ENCODE results near the gene APOA5. TPM values are rescaled to one million over a fixed set of nuclear protein-coding genes. Genes with fewer than 3 reads are reported as not detected.
A peak's percentile ranks its signal among the peaks of the same experiment; 100 is the strongest.

The APOA5 gene
- total RNA-seq, 1 donor from 2014 or later: not detected

DNA sequence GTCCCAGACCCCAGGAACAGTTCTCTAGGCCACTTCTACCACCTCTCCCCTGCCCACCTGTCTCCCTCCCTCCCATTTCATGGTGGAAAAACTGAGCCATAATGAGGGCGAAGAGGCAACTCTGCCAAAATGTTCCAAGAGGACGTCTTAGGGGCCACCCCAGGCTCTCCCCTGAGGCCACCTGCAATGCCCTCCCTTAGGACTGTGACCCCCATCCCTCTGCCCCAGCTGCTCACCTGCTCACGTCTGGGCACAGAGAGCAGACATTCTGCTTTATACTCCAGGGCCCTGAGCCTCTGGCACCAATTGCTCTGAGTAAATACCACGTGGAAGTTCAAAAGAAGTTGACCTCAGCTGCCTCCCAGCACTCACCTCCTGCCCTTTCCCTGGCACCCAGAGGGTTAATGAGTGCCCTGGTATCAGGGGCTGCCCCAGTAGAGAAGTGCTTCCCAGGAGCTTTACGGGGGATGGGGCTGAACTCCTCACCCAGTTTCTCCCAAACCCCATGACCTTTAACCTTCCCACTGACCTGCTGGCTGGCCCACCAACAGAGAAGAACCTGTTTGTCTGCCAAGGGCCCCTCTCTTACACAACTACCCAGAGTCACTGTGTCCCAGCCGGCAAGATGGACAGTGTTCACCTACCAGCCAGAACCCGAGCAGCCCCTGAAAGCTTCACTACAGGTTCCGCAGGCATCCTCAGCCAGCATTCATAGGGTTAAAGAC, 627 bp upstream of the APOA5 start:
- TF ChIP-seq, protein P1, sequence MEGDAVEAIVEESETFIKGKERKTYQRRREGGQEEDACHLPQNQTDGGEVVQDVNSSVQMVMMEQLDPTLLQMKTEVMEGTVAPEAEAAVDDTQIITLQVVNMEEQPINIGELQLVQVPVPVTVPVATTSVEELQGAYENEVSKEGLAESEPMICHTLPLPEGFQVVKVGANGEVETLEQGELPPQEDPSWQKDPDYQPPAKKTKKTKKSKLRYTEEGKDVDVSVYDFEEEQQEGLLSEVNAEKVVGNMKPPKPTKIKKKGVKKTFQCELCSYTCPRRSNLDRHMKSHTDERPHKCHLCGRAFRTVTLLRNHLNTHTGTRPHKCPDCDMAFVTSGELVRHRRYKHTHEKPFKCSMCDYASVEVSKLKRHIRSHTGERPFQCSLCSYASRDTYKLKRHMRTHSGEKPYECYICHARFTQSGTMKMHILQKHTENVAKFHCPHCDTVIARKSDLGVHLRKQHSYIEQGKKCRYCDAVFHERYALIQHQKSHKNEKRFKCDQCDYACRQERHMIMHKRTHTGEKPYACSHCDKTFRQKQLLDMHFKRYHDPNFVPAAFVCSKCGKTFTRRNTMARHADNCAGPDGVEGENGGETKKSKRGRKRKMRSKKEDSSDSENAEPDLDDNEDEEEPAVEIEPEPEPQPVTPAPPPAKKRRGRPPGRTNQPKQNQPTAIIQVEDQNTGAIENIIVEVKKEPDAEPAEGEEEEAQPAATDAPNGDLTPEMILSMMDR (IDR thresholded peaks at IDR 0.05; ENCODE audit: unreplicated experiment): no peak
- H3K4me3 Mint-ChIP-seq (ENCODE audit: unreplicated experiment): no peak overlapping the region
- no peaks in the 10 kb centered on the region for H3K36me3 Mint-ChIP-seq (ENCODE audit: low read depth, unreplicated experiment)
- peaks cover 10% of the 10 kb centered on the region for H3K27me3 Mint-ChIP-seq (ENCODE audit: unreplicated experiment)
- H3K9me3 Mint-ChIP-seq (ENCODE audit: unreplicated experiment): no peaks in the 10 kb centered on the region
- no peak for DNase-seq (ENCODE audit: low spot score)
- no peak overlapping the region for H3K27ac Mint-ChIP-seq (ENCODE audit: unreplicated experiment)
- peaks cover 6% of the 10 kb centered on the region for H3K4me1 Mint-ChIP-seq (ENCODE audit: unreplicated experiment)

DNA sequence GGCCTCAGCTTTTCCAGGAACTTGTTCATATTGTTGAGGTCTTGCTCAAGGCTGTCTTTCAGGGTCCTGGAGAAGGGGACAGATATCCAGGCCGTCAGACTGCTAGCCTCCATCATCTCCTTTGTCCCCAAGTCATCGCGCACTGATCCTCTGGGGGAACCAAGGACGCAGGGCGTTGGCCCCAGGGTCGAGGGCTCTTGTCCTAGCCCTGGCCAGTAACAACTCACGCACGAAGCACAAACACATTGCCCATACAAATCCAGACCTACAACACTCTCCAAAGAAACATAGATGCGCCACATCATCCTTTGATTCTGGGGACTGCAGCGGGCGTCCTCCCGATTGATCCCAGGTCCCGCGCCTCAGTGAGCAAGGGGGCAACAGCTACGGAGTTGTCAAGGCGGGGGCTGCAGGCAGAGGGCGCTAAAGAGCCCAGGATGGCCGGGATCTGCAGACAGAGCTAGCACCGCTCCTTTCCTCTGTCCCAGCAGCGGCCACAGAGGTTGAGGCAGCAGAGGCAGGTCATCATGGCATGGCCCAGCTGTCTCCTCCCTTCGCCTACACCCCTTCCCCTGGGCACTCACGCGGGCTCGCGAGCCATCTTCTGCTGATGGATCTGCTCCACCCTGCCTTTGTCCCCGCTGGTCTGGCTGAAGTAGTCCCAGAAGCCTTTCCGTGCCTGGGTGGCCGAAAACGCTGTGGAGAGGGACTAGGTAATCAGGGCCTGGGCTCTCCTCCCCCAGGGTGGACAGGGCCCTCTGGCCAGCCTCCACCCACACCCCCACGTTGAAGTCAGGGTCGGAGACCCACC, 472 bp downstream of the APOA5 start:
- Mint-ChIP-seq H3K27ac (ENCODE audit: unreplicated experiment) (no peak overlapping the region), H3K4me3 (ENCODE audit: unreplicated experiment) (no peak overlapping the region), H3K9me3 (ENCODE audit: unreplicated experiment) (no peaks in the 10 kb centered on the region), H3K4me1 (ENCODE audit: unreplicated experiment) (peaks cover 11% of the 10 kb centered on the region), H3K36me3 (ENCODE audit: low read depth, unreplicated experiment) (no peaks in the 10 kb centered on the region), H3K27me3 (ENCODE audit: unreplicated experiment) (peaks cover 8% of the 10 kb centered on the region)
- TF ChIP-seq, protein P1 (IDR thresholded peaks at IDR 0.05; ENCODE audit: unreplicated experiment): peak; percentile 82
- DNase-seq (ENCODE audit: low spot score): peak; percentile 93

DNA sequence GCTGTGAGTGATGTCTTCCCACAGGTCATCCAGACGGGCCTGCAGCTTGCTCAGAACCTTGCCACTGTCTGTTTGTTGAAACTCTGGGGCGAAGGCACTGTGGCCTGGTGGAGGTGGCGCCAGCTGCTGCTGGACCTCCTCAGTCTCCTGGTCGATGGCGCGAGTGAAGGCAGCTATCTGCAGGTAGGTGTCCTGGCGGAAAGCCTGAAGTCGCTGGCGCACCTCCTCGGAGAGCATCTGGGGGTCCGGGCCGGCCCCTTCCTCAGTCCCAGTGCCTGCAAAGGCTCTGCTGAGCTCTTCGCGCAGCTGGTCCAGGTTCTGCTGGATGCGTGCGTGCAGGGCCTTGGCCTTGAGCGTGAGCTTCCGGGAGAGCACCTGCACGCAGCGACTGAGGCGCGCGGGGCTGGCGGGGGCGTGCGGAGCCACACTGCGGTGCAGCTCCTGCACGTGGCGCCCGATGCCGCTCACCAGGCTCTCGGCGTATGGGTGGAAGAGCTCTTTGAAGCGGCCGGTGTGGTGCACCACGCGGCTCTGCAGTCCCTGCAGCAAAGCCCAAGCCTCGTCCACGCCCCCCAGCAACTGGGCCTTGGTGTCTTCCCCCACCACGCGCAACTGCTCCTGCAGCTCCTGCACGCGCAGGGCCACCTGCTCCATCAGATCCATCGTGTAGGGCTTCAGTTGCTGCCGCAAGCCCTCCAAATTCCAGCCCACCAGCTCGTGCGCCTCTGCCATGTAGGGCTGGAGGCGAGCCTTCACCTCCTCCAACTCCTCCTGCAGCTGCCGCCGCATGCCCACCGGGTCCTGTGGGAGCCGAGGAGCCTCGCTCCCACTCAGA, 1.3 kb downstream of the APOA5 start:
- TF ChIP-seq, protein P1 (IDR thresholded peaks at IDR 0.05; ENCODE audit: unreplicated experiment): no peak
- H3K9me3 Mint-ChIP-seq (ENCODE audit: unreplicated experiment): no peaks in the 10 kb centered on the region
- H3K4me3 Mint-ChIP-seq (ENCODE audit: unreplicated experiment): no peak overlapping the region
- no peak overlapping the region for H3K27ac Mint-ChIP-seq (ENCODE audit: unreplicated experiment)
- H3K36me3 Mint-ChIP-seq (ENCODE audit: low read depth, unreplicated experiment): peaks cover 2% of the 10 kb centered on the region
- no peak for DNase-seq (ENCODE audit: low spot score)
- peaks cover 11% of the 10 kb centered on the region for H3K4me1 Mint-ChIP-seq (ENCODE audit: unreplicated experiment)
- H3K27me3 Mint-ChIP-seq (ENCODE audit: unreplicated experiment): peaks cover 8% of the 10 kb centered on the region

DNA sequence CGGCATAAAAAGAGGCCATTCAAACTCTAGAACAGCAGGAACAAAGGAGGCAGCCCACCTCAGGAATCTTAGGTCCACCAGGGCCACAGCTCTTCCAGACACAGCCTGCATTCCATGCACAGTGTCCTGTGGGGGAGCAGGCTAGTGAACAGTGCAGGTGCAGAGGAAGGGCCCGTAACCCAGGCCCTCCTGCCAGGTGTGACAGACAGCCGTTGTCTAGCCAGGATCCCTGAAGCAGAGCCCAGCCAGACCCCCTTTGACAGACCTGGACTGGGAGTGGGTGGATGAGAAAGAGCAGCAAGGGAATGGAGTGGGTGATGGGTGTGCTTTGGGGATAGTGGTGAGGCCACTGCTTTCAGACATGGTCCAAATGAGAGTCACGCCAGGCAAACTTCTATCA, 2.7 kb downstream of the APOA5 start:
- H3K27ac Mint-ChIP-seq (ENCODE audit: unreplicated experiment): no peak overlapping the region
- peaks cover 11% of the 10 kb centered on the region for H3K4me1 Mint-ChIP-seq (ENCODE audit: unreplicated experiment)
- peaks cover 8% of the 10 kb centered on the region for H3K27me3 Mint-ChIP-seq (ENCODE audit: unreplicated experiment)
- H3K9me3 Mint-ChIP-seq (ENCODE audit: unreplicated experiment): no peaks in the 10 kb centered on the region
- H3K36me3 Mint-ChIP-seq (ENCODE audit: low read depth, unreplicated experiment): peaks cover 14% of the 10 kb centered on the region
- DNase-seq (ENCODE audit: low spot score): no peak
- TF ChIP-seq, protein P1 (IDR thresholded peaks at IDR 0.05; ENCODE audit: unreplicated experiment): no peak
- H3K4me3 Mint-ChIP-seq (ENCODE audit: unreplicated experiment): peak overlapping the region; percentile 65

Measured in endothelial cell (in vitro differentiated cells).